HG02763 (cell line): ENCODE results near the gene TMEM19.

ENCODE experiments used
- ATAC-seq: cut with Tn5 transposase; IDR thresholded peaks from one replicate; pipeline ENCODE4 v1.9.1; 2021; ENCODE audit warnings: mild to moderate bottlenecking, moderate library complexity; ENCODE audit not compliant: unreplicated experiment

The TMEM19 gene

GRCh38 chr12:71685914-71686657, at the start of gene TMEM19:
TMEM19 (plus strand) TSS chr12:71686082; CDS start chr12:71686681, 599 bp downstream.
- ATAC-seq = peak; percentile 85

GRCh38 chr12:71636704-71637115, 49.2 kb upstream of the TMEM19 start:
- peak; percentile 56 for ATAC-seq

- no peak for ATAC-seq
Observed at GRCh38 chr12:71638499-71638898, 47.4 kb upstream of the TMEM19 start.

GRCh38 chr12:71639341-71639760, 46.5 kb upstream of the TMEM19 start:
- no peak for ATAC-seq

GRCh38 chr12:71640316-71640715, 45.6 kb upstream of the TMEM19 start:
- ATAC-seq = no peak

- no peak for ATAC-seq
Observed at GRCh38 chr12:71641390-71641789, 44.5 kb upstream of the TMEM19 start.

- ATAC-seq = peak; percentile 42
Observed at GRCh38 chr12:71642264-71642663, 43.6 kb upstream of the TMEM19 start.

- no peak for ATAC-seq
Observed at GRCh38 chr12:71645268-71645667, 40.6 kb upstream of the TMEM19 start.

- no peak for ATAC-seq
Observed at GRCh38 chr12:71646512-71646911, 39.4 kb upstream of the TMEM19 start.

GRCh38 chr12:71648537-71648936, 37.3 kb upstream of the TMEM19 start:
- no peak for ATAC-seq

GRCh38 chr12:71649401-71649800, 36.5 kb upstream of the TMEM19 start:
- no peak for ATAC-seq

- ATAC-seq = no peak
Observed at GRCh38 chr12:71652656-71653055, 33.2 kb upstream of the TMEM19 start.

- no peak for ATAC-seq
Observed at GRCh38 chr12:71653137-71653536, 32.7 kb upstream of the TMEM19 start.

GRCh38 chr12:71654200-71654599, 31.7 kb upstream of the TMEM19 start:
- ATAC-seq = no peak

GRCh38 chr12:71655495-71655894, 30.4 kb upstream of the TMEM19 start:
- ATAC-seq = no peak

GRCh38 chr12:71655907-71656306, 30.0 kb upstream of the TMEM19 start:
- ATAC-seq = no peak

- no peak for ATAC-seq
Observed at GRCh38 chr12:71656740-71657139, 29.1 kb upstream of the TMEM19 start.

- ATAC-seq = no peak
Observed at GRCh38 chr12:71661977-71662530, 23.8 kb upstream of the TMEM19 start.

GRCh38 chr12:71662849-71663560, 22.9 kb upstream of the TMEM19 start:
- peak; percentile 18 for ATAC-seq

GRCh38 chr12:71663561-71664410, 22.1 kb upstream of the TMEM19 start, which contains the start of the genes THAP2 and ZFC3H1:
THAP2 (plus strand) TSS chr12:71664301; CDS start chr12:71664510, 209 bp downstream.
ZFC3H1 (minus strand) TSS chr12:71663848; CDS start chr12:71663610, 238 bp downstream.
- ATAC-seq = peak; percentile 88
